ENCODE data around the gene PCLO. TPM values are rescaled to one million over a fixed set of nuclear protein-coding genes. Genes with fewer than 3 reads are reported as not detected.
"Not testable (repeated sequence)": the region's sequence is repeated elsewhere in the genome, so short reads cannot be mapped to it uniquely, and the experiment has no call there.

PCLO gene
- total RNA-seq, 2 experiments from 2014 or later = 0.35 to 1.4 TPM

GRCh38 chr7:83032195-83032594 is 130.5 kb downstream of the PCLO start:
- no peak overlapping the region for H3K4me3 ChIP-seq (ENCODE audit: low read depth, low read length, poor library complexity, severe bottlenecking)
- no peak overlapping the region for H3K27ac ChIP-seq (ENCODE audit: low read depth, low read length, poor library complexity, severe bottlenecking)
- TF ChIP-seq EZH2phosphoT487 (IDR thresholded peaks at IDR 0.05; ENCODE audit: borderline replicate concordance, low read depth, low read length) = no peak
- TF ChIP-seq CTCF (conservative IDR thresholded peaks at IDR 0.05; ENCODE audit: low read length) = no peak
- no peak overlapping the region for H2AFZ ChIP-seq (ENCODE audit: low read length)
- H3K9me2 ChIP-seq (ENCODE audit: insufficient read depth, low read length) = no peaks in the 10 kb centered on the region
- ChIA-PET CTCF (ENCODE audit: unreplicated experiment) (no interaction called here), POLR2A (interaction anchor here (0.6 kb wide), 2 partner anchors 10 to 38 kb away, joined by 5 to 6 read pairs; no protein-coding TSS in a partner anchor)
- no TSS peak for BruUV-seq (replicated peaks)
- no peak overlapping the region for H3K4me2 ChIP-seq (ENCODE audit: low read length)
- intact Hi-C loops (cut with micrococcal nuclease; ENCODE audit: unreplicated experiment) = no loop called here
- DNase-seq (ENCODE audit: low spot score) = no peak
- H3K4me1 ChIP-seq (ENCODE audit: insufficient read depth, low read length, poor library complexity, severe bottlenecking) = no peaks in the 10 kb centered on the region
- no peaks in the 10 kb centered on the region for H4K20me1 ChIP-seq (ENCODE audit: insufficient read depth, low read length)
- no peaks in the 10 kb centered on the region for H3K36me3 ChIP-seq (ENCODE audit: insufficient read depth, low read length)
- no peaks in the 10 kb centered on the region for H3K79me2 ChIP-seq (ENCODE audit: insufficient read depth, low read depth, low read length)
- no peaks in the 10 kb centered on the region for H3K9me3 ChIP-seq (ENCODE audit: low read length)

GRCh38 chr7:83023817-83024665 is 138.6 kb downstream of the PCLO start:
- DNase-seq (ENCODE audit: low spot score); H3K27ac ChIP-seq (ENCODE audit: low read depth, low read length, poor library complexity, severe bottlenecking); H3K36me3 ChIP-seq (ENCODE audit: insufficient read depth, low read length); H3K4me2 ChIP-seq (ENCODE audit: low read length); intact Hi-C loops (cut with micrococcal nuclease; ENCODE audit: unreplicated experiment); H3K9me3 ChIP-seq (ENCODE audit: low read length); H3K4me1 ChIP-seq (ENCODE audit: insufficient read depth, low read length, poor library complexity, severe bottlenecking); H3K9me2 ChIP-seq (ENCODE audit: insufficient read depth, low read length); BruUV-seq (replicated peaks); H3K79me2 ChIP-seq (ENCODE audit: insufficient read depth, low read depth, low read length); H2AFZ ChIP-seq (ENCODE audit: low read length); CTCF ChIA-PET (ENCODE audit: unreplicated experiment); H4K20me1 ChIP-seq (ENCODE audit: insufficient read depth, low read length); H3K4me3 ChIP-seq (ENCODE audit: low read depth, low read length, poor library complexity, severe bottlenecking): not testable (repeated sequence)
- POLR2A ChIA-PET = interaction anchor here (1.1 to 1.4 kb wide), 2 partner anchors 9 to 16 kb away, joined by 3 read pairs; no protein-coding TSS in a partner anchor

GRCh38 chr7:83021032-83021431 is 141.7 kb downstream of the PCLO start:
- H3K36me3 ChIP-seq (ENCODE audit: insufficient read depth, low read length) = no peaks in the 10 kb centered on the region
- H3K9me3 ChIP-seq (ENCODE audit: low read length) = no peaks in the 10 kb centered on the region
- H3K27ac ChIP-seq (ENCODE audit: low read depth, low read length, poor library complexity, severe bottlenecking) = no peak overlapping the region
- CTCF ChIA-PET (ENCODE audit: unreplicated experiment) = no interaction called here
- intact Hi-C loops (cut with micrococcal nuclease; ENCODE audit: unreplicated experiment) = no loop called here
- no peak overlapping the region for H3K4me3 ChIP-seq (ENCODE audit: low read depth, low read length, poor library complexity, severe bottlenecking)
- no peaks in the 10 kb centered on the region for H3K9me2 ChIP-seq (ENCODE audit: insufficient read depth, low read length)
- no peak overlapping the region for H2AFZ ChIP-seq (ENCODE audit: low read length)
- POLR2A ChIA-PET = interaction anchor here (0.6 to 1.0 kb wide), 2 partner anchors 12 to 63 kb away, joined by 5 to 6 read pairs; no protein-coding TSS in a partner anchor
- H3K79me2 ChIP-seq (ENCODE audit: insufficient read depth, low read depth, low read length) = no peaks in the 10 kb centered on the region
- no TSS peak for BruUV-seq (replicated peaks)
- DNase-seq (ENCODE audit: low spot score) = no peak
- TF ChIP-seq CTCF (conservative IDR thresholded peaks at IDR 0.05; ENCODE audit: low read length) = no peak
- no peak for TF ChIP-seq EZH2phosphoT487 (IDR thresholded peaks at IDR 0.05; ENCODE audit: borderline replicate concordance, low read depth, low read length)
- no peaks in the 10 kb centered on the region for H4K20me1 ChIP-seq (ENCODE audit: insufficient read depth, low read length)
- H3K4me2 ChIP-seq (ENCODE audit: low read length) = no peak overlapping the region
- no peaks in the 10 kb centered on the region for H3K4me1 ChIP-seq (ENCODE audit: insufficient read depth, low read length, poor library complexity, severe bottlenecking)
